HG03103 (cell line): ENCODE data around the gene S100Z.
"Not testable (repeated sequence)": the region's sequence is repeated elsewhere in the genome, so short reads cannot be mapped to it uniquely, and the experiment has no call there.

Source experiments
- ATAC-seq: cut with Tn5 transposase; IDR thresholded peaks from one replicate; pipeline ENCODE4 v1.9.1; 2021; ENCODE audit warnings: low read depth; ENCODE audit not compliant: unreplicated experiment

The S100Z gene

DNA sequence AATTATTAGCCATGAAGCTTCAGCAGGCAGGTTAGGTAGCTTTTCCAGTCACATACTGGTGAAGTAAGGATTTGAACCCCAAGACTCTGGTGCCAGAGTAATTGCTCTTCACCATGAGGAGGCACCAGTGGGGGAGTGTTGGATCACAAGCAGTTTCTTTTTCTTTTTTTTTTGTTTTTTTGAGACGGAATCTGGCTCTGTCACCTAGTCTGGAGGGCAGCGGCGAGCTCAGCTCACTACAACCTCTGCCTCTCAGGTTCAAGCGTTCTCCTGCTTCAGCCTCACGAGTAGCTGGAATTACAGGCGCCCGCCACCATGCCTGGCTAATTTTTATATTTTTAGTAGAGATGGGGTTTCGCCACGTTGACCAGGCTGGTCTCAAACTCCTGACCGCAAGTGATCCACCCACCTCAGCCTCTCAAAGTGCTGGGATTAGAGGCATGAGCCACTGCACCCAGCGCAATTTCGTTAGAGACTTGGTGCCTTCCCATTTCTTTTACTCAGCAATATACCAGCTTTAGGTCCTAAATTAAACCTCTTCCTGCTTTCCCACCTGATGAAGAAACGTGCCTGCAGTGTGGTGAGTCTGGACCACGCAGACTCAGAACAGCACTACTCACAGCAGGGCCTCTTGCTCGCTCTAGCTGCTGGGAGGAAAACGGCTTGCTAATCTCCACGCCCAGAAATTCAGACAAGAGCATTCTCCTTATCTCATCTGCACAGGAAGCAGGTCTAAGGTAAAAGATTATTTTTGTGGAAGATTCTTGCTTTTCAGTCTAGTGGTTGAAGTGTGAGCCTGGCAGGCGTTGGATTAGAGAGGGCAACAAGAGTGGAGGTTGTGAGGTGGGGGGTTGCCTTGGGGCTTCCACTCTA is at the start of gene S100Z:
TSS of gene S100Z (plus strand) at position 596 of the 873 bp plus-strand sequence. CDS start 25,346 bp downstream, outside the sequence.
- no peak for ATAC-seq

DNA sequence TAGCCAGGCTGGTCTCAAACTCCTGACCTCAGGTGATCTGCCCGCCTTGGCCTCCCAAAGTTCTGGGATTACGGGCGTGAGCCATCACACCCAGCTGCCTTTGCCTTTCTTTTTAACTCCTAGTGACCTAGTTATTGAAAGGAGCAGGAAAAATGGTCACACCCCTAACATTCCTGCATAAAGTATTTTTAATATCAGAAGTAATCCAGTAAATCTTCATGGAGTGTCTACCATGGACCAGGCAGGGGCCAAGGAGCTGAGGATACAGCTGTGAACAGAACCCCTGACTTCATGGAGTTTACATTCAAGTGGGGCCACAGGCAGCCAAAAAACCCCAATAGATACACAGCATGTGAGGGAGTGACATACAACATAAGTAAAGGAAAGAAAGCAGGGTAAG is 49.2 kb upstream of the S100Z start:
- no peak for ATAC-seq

DNA sequence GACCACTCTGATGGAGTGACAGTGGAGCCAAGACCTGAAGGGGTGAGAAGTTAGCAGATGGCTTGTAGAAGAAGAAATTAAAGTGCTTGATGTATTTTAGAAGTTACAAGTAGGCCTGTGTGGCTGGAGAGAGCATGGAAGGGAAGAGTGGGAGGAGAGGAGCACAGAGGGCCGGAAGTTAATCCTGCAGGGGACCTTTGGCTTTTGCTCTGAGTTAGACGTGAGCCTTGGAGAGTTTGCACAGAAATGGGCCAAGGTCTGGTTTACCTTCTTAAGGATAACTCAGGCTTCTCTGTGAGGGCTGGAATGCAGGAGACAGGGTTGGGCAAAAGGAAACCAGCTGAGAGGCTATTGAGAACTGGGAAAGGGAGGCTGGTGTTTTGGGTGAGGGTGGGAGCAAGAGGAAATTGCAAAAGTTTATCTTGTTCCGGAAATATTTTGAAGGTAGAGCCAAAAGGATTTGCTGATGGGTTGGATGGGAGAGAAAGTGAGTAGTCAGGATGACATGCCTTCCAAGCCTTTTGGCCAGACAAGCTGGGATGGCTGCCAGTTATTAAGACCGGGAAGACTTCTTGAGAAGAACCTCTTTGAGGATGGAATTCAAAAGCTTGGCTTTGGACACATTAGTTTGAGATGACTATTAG is 48.5 kb upstream of the S100Z start:
- no peak for ATAC-seq

DNA sequence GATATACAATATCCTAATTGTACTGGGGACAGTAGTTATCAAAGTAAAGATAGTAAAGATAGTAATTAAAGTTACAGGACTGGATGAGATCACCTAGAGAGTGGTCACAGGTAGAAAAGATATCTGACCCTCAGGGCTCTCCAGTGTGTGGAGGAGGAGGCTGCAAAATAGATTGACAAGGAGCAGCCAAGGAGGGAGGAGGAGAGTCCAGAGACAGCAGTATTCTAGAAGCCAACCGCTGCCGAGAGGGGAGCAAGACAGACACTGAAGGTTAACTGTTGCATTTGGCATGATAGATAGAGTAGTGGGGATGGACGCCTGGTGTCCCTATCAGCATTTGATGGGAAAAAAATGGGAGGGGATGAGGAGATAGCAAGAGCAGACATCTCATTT is 48.0 kb upstream of the S100Z start:
- no peak for ATAC-seq

DNA sequence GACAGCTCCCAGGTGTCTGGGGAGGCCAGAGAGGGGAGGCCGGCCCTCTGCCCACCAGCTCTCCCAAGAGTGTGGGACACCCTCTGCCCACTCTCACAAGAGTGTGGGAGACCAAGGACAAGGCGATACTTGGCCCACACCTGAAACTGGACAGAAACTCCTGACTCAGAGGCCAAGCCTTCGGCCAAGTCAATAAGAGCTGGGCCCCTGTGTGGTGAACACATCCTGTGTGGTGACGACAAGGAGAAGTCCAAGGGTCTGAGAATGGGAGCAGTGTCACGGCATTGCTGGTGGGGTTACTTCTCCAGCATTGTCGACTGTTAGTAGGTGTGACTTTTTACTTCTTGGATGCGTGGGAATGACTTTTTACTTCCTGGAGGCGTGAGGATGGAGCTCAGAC is 45.5 kb upstream of the S100Z start:
- ATAC-seq = no peak

DNA sequence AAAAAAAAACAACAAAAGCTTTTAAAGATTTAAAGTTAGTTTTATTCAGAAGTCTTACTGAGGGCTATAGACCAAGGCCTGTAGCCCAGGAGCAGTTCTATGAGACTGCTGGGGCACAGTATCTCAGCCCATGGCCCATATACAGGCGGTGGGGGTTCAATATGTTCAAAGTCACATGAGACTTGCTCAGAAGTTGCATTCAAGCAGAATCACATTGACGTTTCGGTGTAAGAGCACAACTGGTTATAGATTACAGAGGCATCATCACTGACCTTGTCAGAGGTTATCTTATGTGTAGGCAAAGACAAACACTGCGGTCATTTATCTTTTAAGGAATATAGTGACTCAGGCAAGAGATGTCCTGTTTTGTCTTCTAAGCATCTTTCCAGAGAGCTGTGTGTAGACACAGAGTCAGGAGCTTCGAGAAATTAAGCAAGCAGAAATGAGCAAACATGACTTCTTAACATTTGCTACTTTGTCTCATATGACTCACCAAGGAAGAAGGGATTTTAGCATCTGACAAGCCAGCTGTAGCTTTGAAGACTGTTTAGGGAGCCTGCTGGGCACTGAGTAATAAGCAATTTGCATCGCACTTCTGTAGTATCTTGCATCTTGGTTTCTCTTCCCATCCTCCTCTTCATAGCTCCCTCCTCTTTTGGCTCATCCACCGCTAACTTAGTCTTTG is 43.9 kb upstream of the S100Z start:
- no peak for ATAC-seq

DNA sequence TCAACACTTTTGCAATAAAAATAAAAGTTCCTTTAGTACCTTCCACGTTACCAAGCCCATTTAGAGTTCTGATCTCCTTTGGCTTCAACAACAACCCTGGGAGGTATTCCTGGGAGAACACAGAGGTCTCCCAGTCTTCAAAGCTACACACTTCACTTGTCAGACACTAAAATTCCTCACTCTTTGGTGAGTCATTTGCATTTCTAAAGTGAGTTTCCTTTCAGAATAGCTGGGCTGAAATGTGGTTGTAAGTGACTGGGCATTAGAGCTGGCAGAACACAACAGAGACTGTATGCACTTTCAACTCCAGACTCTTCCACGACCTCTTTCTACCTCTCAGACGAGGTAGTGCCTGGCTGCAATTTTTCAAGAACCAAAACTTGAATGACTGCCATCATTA is 42.5 kb upstream of the S100Z start:
- no peak for ATAC-seq

DNA sequence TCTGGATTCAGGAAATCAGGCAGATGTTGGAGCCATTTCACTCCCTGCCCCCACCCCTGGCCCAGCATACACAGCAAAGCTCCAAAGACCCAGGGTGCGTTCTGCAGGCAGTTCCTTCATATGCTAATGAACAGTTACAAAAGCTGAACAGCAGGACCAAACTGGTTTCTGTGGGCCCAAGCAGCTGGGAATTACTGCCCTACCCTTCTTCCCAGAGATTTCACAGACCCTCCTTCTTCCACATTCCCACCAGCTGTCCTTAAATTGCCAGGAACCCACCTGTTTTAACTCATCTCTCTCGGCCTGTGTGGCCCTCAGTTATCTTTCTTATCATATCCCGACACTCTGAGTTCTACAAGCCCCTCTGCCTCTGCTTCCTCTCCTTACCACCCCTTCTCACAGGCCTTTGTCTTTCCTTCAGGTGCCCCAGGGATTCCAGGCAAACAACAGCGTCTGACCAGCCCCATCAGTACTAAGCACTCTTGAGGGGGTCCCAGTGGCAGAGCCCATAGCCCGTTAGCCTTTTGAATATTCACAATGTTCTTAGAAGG is 41.6 kb upstream of the S100Z start:
- no peak for ATAC-seq

DNA sequence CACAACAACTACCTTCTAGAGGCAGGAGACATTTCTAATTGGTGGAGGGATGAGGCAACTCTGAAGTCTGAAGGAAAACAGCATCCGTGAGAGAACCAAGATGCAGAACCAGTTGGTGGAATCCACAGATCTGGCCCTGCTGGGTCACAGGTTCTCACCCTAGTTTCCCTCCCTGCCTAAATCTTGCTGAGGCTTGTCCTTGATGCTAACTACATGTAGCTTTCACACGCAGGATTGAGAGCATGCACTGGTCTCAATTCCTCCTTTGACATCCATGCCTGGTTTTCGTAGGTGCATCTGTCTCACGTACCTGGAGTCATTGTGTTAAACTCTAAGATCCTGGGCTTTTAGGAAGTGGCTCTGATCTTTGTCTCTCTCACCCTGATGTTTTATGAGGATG is 40.7 kb upstream of the S100Z start:
- no peak for ATAC-seq

DNA sequence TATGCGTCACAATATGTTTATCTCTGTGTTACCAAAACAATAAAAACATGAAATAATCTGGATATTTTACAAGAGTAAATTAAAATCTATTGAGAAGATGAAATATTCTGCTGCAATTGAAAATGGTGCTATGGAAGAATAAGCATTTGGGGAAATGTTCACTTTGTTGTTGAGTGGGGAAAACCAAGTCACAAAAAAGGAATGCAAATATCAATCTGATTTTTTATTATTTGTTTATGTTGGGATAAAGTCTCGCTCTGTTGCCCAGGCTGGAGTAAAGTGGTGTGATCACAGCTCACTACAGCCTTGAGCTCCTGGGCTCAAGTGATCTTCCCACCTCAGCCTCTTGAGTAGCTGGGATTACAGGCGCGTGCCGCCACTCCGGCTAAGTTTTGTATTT is 39.6 kb upstream of the S100Z start:
- no peak for ATAC-seq

DNA sequence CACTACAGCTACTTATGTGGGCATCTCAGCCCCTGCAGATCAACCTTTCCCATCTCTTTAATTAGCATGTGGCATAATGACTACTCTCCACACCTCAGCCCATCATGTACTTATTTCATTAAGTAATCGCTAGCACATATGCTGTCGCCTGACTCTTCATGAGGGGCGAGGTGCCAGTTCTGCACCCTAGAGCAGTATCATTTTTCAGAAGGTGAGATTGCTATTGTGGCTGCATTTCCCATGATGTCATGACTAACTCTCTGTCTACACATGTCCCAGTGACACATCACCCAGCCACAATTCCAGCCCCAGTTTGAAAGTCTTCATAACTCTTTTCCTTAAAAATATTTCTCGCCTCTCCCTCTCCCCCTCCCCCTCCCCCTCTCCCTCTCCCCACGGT is 38.6 kb upstream of the S100Z start:
- ATAC-seq = no peak

DNA sequence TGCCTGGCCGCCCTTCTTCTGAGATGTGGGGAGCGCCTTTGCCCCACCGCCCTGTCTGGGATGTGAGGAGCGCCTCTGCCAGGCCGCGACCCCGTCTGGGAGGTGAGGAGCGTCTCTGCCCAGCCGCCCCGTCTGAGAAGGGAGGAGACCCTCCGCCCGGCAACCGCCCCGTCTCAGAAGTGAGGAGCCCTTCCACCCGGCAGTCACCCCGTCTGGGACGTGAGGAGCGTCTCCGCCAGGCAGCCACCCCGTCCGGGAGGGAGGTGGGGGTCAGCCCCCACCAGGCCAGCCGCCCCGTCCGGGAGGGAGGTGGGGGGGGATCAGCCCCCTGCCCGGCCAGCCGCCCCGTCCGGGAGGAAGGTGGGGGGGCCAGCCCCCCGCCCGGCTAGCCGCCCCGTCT is 37.6 kb upstream of the S100Z start:
- ATAC-seq = not testable (repeated sequence)

DNA sequence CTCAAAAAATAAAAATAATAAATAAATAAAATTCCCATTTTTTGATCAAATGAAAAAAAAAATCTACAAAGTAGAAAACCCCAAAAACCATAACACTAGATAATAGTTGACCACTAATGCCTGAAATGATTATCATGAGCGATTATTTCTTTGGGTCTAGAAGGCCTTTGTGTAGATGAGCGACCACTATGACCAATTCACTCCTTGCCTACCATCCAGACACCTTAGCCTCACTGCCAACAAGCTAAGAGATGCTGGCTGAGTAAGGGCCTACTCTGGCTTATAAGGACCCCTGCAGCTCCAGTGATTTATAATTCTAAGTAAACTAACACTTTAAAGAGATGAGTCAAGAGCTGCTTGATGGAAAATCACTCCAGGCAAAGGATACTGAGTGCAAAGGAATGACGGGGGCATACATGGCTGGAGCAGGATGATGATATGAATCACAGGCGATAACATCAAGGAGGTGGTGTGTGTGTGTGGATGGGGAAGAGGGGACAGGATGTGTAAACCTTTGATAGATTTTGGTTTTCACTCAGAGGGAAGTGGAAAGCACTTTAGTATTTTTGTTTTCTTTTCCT is 35.7 kb upstream of the S100Z start:
- ATAC-seq = no peak

DNA sequence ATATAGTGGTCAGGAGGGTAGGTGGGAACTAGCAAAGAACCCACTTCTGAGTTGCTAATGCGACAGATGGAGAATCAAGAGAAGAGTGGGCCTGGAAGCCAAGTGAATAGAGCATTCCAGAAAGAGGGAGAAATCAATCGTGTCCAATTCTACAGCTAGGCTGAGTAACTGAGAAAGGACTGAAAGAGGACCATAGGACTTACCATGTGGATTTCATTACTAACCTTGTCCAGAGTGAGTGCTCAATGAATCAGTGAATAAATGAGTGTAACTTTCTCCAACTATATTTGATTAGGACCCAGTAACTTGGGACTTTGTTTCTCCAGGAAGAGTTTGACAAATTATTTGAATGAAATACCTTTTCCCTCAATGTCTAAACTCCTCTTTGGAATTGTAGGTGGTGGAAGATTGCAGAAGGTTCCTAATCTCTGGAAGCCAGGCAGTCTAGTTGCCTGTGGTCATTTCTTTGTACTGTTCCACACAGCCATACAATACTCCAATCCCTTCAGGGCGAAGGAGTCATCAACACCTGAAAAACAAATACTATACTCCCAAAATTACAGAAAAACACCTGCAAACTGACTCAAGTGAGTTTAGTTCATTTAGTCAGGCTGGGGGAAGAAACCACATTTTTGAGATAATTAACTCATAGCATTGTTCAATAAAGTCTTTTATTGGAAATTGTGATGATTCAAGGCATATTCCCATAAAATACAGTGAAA is 33.5 kb upstream of the S100Z start:
- ATAC-seq = no peak

DNA sequence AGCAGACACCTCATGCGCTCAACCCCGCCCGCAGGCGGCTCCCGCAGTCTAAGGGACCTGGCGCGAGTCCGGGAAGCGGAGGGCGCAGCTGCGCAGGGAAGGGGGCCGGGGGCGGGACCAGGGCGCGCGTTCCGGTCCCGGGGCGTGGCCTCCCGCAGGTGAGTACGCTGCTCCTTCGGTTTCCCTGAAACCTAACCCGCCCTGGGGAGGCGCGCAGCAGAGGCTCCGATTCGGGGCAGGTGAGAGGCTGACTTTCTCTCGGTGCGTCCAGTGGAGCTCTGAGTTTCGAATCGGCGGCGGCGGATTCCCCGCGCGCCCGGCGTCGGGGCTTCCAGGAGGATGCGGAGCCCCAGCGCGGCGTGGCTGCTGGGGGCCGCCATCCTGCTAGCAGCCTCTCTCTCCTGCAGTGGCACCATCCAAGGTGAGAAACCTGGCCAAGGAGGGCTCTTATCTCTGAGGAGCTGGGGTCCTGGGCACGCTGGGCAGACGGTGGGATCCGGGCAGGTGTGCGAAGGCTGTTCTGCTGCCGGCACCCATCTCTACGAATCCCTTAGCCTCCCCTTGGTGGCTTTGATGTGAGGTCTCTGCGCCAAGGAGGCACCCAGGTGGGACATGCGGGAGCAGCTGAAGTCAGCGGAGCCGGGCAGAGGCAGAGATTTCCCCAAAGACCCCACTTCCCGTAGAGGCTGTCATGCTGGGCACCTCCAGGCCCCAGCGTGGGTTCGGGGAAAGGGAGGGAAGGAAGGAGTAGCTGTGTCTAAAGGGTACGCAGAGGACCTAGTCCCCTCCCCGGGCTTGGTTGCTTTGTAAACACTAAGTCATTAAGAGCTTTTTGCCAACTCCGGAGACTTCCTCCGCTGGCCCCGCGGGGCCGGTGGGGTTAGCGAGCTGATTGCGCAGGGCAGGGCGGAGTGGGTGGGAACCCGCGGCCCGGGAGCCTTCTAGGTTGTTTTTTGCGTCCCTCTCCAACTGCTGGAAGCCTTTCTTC is 30.7 kb upstream of the S100Z start, which contains the start of gene F2RL1:
TSS of gene F2RL1 (plus strand) at position 187 of the 988 bp plus-strand sequence. CDS start at position 340, 153 bp downstream.
- ATAC-seq = no peak

DNA sequence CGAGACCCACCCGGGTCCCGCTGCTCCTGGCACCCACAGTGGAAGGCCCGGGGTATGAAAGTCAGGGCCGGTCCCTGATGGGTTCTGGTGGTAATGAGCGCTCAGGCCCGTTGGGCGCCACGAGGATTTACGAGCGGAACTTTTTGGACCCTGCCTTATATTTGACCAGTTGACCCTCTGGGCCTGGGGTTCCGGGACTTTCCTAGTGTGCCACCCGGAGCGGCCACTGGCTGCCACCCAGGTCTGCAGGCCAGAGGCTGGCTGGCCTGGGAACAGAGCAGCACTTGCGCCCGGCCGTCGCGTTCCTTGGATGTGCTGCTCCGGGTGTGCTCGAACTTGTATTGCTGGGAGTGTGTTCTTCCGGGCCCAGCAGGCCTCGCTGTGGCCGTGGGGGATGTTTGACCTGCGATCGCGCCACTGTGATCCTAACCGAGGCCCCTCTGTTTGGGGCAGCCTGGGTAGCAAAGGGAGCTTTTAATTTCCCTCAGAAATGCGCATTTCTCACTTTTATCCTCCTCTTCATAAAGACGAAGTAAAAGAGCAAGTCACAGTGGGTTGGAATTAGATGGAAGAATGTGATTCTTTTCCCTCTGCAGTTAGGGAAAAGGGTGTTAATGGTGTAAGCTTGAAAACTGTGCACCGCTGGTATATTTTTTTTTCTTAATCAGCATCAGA is 29.8 kb upstream of the S100Z start:
- no peak for ATAC-seq

DNA sequence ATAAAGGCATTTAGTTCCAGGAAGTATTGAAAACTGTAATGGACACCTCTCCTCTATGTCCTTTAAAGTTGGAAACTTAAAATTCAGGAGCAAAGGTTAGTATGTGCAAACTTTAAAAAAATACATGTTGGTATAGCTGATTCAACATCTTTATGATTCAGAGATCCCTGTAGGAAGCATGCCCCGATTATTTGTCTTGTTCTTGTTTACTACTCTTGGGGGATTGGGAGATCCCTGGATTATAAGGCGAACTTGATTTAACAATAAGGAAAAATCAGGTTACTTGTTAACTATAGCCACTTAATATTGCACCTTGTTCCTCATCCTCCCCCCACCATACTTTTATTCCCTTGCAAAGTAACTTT is 29.3 kb upstream of the S100Z start:
- no peak for ATAC-seq

DNA sequence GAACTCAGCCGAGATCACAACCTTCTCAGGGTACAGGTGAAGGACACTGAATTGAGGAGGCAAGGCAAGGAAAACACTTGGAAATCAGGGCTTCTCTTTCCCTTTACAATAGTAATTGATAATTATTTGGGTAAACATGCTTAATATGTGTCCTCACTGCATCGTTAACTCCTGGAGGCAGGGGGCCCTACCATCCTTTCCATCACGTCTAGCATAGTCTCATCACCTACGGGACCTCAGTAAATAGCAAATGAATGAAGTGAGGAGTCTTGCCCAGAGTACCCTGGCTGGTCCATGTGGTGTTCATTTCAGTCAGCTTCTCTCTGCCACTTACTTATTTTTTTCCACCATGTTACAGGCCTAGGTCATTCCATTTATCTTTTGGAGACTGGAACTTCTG is 28.7 kb upstream of the S100Z start:
- no peak for ATAC-seq
